Measurements from ENCODE around the gene LRIG2.
A peak's percentile ranks its signal among the peaks of the same experiment; 100 is the strongest.
"Not testable (repeated sequence)": the region's sequence is repeated elsewhere in the genome, so short reads cannot be mapped to it uniquely, and the experiment has no call there.

The LRIG2 gene

GRCh38 chr1:113058941-113059706 lies 13.9 kb upstream of the LRIG2 start:
- DNase-seq = peak in 1 of 56 donors; percentile 55

DNA sequence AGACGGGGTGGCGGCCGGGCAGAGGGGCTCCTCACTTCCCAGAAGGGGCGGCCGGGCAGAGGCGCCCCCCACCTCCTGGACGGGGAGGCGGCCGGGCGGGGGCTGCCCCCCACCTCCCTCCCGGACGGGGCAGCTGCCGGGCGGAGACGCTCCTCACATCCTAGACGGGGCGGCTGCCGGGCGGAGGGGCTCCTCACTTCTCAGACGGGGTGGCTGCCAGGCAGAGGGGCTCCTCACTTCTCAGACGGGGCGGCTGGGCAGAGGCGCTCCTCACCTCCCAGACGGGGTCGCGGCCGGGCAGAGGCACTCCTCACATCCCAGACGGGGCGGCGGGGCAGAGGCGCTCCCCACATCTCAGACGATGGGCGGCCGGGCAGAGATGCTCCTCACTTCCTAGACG lies 9.5 kb upstream of the LRIG2 start:
- not testable (repeated sequence) for DNase-seq

DNA sequence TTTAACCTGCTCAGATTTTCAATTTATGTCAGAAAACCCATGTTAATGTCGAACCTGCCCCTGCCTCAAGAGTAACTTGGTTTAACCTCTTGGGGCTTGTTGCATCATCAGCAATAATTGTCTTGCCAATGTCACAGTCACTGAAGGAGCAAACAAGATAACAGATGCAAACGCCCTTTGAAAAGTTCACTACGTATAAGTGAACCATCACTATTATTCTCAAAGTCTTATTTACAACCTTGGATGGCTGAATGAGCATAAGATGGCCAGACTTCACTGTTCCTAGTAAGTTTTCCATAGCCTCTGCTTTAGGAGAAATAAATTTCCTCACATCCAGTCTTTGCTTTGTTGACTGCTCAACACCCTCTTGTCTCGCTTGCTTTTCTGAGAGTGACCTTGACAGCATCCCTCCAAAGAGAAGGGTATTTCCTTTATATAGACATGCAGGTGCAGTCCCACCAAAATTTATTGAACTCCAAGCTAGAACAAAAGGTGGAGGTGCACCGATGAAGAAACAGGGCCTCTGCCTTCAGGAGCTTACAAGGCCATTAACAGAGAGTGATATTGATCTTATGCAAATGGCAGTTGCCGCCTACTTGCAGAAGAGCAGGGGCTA lies 749 bp upstream of the LRIG2 start:
- no peak for DNase-seq

DNA sequence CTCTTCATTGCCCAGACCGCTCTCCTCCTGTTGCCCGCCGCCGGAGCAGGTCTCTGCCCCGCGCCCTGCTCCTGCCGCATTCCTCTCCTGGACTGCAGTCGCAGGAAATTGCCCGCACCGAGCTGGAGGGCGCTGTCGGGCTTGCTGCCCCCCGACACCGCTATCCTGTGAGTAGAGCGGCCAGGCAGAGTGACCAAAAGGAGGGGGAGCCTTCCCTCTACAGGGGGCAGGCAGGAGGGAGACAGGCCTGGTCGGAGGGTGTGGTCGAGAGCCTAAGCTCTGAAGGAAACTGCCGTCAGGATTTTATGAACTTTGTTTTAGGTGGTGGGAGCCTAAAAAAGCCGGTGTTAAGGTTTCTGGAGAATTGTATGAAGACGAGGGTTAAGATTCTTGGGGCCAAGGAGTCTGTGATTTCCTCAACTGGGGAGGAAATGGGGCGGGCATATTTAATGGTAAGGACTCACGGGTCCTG lies 517 bp downstream of the LRIG2 start:
- peak in 17 of 56 donors; percentile 20 to 82 (median 63) for DNase-seq

DNA sequence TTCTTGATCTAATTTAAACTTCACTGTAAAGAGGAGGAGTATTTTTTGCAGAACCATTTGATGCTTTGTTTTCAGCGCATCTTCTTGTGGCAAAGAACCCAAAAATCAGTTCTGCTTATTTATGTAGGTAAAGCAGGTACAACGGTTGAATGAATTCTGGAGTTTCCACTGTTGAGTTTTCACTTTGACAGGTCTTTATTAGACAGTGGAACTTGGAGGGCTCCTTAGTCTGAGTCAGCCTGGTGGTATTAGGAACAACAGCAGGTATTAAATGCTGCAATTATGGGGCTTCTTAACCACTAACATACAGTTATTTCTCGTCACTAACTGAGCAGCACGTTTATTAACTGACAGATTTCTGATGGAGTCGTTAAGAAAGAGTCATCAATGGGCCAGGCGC lies 1.2 kb downstream of the LRIG2 start:
- DNase-seq = no peak

- DNase-seq = not testable (repeated sequence)
These were observed 5.0 kb downstream of the LRIG2 start for GRCh38 chr1:113077978-113078377.

DNA sequence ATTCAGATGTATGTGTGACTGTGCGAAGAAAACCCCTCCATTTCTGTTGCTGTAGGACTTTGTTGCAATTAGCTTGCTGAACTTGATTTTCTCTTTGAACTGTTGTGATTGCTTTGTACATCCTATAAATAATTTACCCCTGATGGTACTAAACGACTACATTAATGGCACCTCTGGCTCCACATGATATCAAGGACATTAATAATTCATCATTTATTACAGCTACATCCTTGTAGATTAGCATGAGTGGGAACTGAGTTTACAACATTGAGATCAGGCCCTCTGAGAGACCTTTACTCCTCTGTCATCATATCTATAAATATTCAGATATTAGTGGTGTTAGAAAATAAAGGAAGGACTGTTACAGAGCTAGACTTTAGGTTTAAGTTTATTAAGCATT lies 13.5 kb downstream of the LRIG2 start:
- DNase-seq = no peak

DNA sequence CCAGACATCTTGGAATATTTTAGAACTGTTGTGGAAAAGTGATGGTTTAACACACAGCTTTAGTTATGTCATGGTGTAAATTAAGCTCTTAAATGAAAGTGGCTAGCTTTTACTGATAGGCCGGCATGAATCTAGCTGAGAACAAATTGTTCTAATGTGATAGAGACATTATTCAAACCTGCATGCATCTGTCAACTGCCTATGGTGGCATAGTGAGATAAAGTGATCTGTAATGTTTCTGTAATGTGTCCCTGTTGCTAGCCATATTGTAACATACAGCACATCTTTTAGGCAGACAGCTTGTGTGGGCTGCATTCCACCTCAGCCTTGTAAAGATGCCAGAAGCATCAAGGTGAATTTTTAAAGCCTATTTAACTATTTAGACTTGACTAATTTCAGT lies 16.0 kb downstream of the LRIG2 start:
- DNase-seq = no peak

DNA sequence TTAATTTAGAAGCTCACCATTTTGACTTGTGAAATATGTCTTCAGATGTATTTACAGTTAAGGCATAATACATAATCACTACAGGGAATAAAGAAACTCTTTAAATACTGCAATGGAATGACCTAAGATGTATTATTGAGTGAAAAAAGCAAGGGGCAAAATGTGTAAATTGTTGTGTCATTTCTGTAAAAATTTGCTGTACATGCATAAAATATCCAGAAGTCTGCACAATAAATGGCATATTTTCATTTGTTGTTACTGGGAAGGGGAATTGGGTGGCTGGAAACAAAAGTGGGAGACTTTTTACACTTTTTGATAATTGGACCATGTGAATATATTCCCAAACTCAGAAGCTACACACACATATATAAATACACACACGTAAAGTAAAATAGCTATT lies 17.1 kb downstream of the LRIG2 start:
- DNase-seq = no peak

- DNase-seq = no peak
These were observed 19.1 kb downstream of the LRIG2 start for GRCh38 chr1:113091988-113092594.

DNA sequence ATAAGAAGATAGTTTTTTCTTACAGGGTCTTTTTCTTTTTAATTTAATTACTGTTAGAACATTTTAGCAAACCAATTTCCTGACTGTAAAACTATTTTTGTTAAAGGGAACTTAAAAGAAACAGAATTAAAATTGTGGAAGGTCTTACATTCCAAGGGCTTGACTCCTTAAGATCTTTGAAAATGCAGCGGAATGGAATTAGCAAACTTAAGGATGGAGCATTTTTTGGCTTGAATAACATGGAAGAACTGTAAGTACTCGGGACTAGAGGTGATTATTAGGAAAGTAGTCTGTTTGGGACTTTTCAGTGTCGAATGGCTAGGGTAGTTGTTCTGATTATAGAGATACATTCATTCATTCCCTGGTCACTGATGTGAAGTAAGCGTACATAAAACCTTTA lies 21.5 kb downstream of the LRIG2 start:
- no peak for DNase-seq

- DNase-seq = peak in 14 of 56 donors; percentile 1 to 59 (median 22)
These were observed 22.9 kb downstream of the LRIG2 start for GRCh38 chr1:113095790-113096455.

DNA sequence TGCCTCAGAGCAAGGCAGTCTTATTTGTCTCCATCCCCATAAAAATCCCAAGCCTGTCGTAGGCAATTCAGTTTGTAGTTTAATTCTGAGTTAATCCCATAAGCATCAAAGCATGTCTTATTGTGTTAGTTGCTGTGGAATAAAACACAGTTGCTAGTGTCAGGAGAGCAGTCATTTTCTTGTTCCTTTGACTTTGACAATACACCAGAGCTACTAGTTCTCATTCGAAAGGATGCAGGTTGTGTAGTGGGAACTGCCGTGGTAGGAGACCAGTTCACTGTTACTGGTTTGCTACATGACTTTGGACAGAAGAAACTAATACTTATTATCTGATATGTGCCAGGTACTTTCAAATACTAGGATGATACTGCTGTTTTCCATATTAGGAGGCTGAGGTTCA lies 23.5 kb downstream of the LRIG2 start:
- DNase-seq = peak in 2 of 56 donors; percentile 2

DNA sequence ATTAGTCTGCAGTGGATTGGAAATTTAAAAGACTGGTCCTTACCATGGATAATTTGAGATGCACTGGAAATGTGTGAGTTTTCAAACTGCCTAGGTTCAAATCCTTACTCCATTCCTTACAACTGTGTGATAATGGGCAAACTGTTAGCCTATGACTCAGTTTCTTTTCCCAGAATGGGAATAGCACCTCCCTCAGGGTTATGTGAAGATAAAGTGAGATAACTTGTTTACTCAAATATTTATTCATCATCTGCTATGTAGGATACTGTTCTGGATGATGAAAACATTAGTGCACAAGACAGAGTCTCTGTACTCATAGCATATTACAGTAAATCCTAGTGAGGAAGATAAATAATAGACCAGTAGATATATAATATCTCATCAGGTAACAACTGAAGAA lies 28.6 kb downstream of the LRIG2 start:
- DNase-seq = no peak

GRCh38 chr1:113103048-113103447 lies 30.1 kb downstream of the LRIG2 start:
- DNase-seq = no peak

DNA sequence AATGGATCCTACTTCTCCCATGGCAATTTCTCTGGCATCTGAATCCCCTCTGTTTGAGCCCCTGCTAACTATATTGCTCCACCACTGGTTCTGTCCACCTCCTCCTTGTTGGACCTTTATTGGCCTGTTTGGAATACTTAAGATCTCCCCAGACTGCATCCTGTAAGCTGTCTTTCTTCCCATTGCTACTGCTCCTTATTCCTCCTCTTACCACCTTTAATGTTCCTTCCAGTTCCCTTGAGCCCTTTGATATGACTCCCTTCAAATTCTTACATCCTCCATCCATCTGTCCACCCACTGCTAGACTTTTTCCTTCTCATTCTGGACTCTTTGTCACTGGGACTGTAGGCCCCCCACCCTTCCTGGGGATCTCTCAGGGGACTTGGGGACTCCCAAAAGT lies 31.0 kb downstream of the LRIG2 start:
- DNase-seq = no peak

GRCh38 chr1:113106910-113107309 lies 33.9 kb downstream of the LRIG2 start:
- DNase-seq = no peak

DNA sequence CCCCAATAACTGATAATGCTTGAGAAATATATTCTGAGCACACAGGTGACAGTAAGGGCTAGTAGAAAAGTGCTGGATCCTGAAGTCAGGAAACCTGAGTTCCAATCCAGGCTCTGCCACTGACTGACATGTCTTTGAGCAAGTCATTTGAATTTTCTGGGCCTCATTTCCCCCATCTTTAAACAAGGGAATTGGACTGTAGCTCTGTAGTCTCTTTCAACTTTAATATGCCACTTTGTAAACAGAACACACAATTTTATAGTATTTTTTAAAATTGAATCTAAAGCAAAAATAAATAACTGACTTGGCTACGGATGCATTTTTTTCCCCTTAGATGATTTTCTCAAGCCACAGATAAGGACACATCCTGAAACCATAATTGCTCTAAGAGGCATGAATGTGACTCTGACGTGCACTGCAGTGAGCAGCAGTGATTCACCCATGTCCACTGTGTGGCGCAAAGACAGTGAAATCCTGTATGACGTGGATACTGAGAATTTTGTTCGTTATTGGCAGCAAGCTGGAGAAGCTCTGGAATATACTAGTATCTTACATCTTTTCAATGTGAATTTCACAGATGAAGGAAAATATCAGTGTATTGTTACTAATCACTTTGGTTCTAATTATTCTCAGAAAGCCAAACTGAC lies 37.0 kb downstream of the LRIG2 start:
- peak in 14 of 56 donors; percentile 1 to 41 (median 12) for DNase-seq

GRCh38 chr1:113118266-113118665 lies 45.3 kb downstream of the LRIG2 start:
- DNase-seq = no peak

DNA sequence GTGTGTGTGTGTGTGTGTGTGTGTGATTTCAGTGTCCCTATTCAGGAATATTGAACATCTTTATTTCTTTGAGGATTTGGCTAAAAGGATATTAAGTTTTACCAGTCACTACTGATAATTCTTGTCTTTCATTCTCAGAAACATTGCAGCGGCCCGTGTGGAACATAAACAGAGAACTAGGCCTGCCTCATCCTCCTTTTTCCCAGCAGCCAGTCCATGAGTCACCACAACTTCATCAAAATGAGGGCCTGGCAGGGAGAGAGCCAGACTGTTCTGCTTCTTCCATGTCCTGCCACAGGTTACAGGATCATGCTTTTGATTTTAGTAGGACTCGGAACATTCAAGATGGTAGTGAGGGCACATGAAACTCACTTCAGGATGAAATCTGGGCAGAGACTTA lies 50.7 kb downstream of the LRIG2 start:
- DNase-seq = no peak

DNA sequence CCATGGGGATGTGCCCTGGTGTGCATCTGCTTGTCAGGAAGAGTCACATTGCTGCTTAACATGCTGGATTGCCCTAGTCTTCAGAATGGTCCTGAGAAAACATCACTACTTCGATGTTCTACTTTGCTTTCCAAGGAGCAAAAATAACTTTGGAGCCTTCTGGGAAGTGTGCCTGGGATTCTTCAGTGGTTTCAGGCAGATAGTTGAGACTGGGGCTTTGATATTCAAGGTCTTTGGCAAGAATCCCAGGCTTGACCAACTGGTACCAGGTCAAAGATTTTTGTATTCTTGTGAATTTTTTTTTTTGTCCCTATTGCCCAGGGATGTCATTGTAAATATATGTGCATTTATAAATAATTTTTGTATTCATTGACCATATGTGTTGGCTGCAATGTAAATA lies 51.4 kb downstream of the LRIG2 start:
- no peak for DNase-seq

DNA sequence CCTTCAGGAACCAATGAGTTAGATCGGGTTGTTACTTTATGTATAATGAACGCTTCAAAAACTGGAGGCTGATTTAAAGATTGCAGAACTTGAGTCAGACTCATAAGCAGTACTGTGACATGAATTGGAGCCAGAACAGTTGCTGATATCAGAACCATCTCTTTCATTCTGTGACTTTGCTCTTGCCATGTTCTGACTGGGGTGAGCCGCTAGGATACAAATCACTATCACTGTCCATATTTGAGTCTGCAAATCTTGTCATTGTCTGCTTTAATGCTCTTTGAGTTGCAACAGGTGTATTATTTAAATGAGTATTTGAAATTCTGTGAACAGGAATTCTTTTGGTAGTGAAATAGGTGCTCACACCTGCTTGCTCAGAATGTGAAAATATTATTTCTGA lies 52.5 kb downstream of the LRIG2 start:
- DNase-seq = no peak

Measured in amygdala (tissue), 56 donors.